ENCODE data around the gene MLF1. TPM values are rescaled to one million over a fixed set of nuclear protein-coding genes. Genes with fewer than 3 reads are reported as not detected.

The MLF1 gene, protein sequence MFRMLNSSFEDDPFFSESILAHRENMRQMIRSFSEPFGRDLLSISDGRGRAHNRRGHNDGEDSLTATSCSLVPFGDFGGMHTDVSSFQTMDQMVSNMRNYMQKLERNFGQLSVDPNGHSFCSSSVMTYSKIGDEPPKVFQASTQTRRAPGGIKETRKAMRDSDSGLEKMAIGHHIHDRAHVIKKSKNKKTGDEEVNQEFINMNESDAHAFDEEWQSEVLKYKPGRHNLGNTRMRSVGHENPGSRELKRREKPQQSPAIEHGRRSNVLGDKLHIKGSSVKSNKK
- total RNA-seq, result 8.1 and 11.2 TPM in 2 replicates

DNA sequence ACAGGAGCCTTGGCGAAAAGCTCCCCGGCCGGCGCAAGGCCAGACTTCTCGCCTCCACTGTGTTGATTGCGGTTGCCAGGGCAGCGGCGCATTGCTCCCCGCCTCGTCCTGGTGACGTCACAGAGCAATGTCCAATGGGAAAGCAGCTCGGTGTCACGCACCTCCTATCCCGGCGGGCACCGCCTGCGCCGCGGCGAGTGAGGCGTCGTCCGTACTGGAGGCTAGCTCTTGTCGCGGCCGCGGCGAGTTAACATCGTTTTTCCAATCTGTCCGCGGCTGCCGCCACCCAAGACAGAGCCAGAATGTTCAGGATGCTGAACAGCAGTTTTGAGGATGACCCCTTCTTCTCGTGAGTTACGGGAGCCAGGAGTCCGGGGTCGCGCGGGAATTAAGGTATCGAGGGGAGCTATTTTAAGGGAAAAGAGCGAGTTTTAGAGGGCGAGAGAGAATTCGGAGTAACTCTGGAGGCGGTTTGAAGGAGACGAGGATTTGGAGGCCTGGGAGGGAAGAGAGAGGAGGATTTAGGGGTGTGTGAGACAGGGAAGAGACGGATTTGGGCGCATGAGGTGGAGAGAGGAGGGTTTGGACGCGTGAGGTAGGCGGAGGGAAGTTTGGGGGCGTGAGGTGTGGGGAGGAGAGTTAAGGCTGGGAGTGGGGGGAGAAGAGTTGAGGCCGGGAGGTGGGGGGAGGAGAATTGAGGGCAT lies at the start of gene MLF1:
TSS of gene MLF1 (plus strand) at position 196 of the 704 bp plus-strand sequence. CDS start at position 303, 107 bp downstream.

DNA sequence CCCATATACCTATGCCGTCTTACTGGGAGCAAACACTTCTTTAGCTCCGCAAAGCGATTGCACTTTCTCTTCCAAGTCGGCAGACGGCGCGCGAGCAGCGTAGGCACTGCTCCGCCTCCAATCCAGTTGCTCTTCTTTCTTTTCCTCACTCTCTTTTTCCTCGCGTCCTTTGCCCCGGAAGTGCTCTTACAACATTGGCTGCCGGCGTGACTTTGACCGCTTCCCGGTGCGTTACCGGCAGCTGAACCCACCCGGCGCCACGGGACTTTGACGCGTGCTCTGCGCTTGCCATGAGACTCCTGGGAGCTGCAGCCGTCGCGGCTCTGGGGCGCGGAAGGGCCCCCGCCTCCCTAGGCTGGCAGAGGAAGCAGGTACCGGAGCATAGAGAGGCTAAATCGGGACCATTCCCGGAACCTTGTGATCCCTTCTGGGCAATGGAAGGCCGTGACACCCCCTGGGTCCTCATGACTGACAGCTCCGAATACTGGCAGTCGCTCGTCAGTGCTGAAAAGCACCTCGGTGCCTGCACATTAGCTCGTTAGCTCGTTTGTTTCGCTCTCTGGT lies 73.4 kb downstream of the MLF1 start, which contains the start of gene GFM1:
TSS of gene GFM1 (plus strand) at position 183 of the 564 bp plus-strand sequence. CDS start at position 291, 108 bp downstream.

Other genes with a start within 250 kb of the MLF1 start
- gene GFM1, start 73.3 kb downstream of the MLF1 start, total RNA-seq, result 19.0 and 31.1 TPM in 2 replicates
- gene LXN, start 101.5 kb downstream of the MLF1 start, total RNA-seq, result 15.5 and 82.9 TPM in 2 replicates
- 2.3 and 28.3 TPM in 2 replicates for gene RARRES1, start 161.3 kb downstream of the MLF1 start, total RNA-seq
- gene MFSD1, start 230.9 kb downstream of the MLF1 start, total RNA-seq, result 28.5 and 44.2 TPM in 2 replicates

Measured in mesangial cell (primary cell).